NCI-H2196 treated with DMSO at 0.1 percent for 48 hours (cell line): ENCODE data around the gene GNB1.
A peak's percentile ranks its signal among the peaks of the same experiment; 100 is the strongest.

Experiments used
- DNase-seq: peaks from one replicate; lab custom pipeline; 2025; ENCODE audit not compliant: unreplicated experiment; lab: John Stamatoyannopoulos, UW

The GNB1 gene

GRCh38 chr1:1910651-1911331 is 19.9 kb upstream of the GNB1 start:
- DNase-seq = no peak

- DNase-seq = no peak
Measured at GRCh38 chr1:1910033-1910465, 19.2 kb upstream of the GNB1 start.

GRCh38 chr1:1908506-1908791 is 17.6 kb upstream of the GNB1 start:
- no peak for DNase-seq

GRCh38 chr1:1907098-1907736 is 16.3 kb upstream of the GNB1 start:
- DNase-seq = no peak

- peak; percentile 67 for DNase-seq
Measured at GRCh38 chr1:1906185-1907097, 15.6 kb upstream of the GNB1 start.

- no peak for DNase-seq
Measured at GRCh38 chr1:1903224-1903623, 12.3 kb upstream of the GNB1 start.

GRCh38 chr1:1901641-1902294 is 10.9 kb upstream of the GNB1 start:
- DNase-seq = no peak

- DNase-seq = no peak
Measured at GRCh38 chr1:1900883-1901640, 10.2 kb upstream of the GNB1 start.

- no peak for DNase-seq
Measured at GRCh38 chr1:1899967-1900327, 9.1 kb upstream of the GNB1 start.

GRCh38 chr1:1899266-1899966 is 8.5 kb upstream of the GNB1 start:
- no peak for DNase-seq

GRCh38 chr1:1898246-1898933 is 7.5 kb upstream of the GNB1 start:
- DNase-seq = no peak

GRCh38 chr1:1895456-1896336 is 4.8 kb upstream of the GNB1 start:
- DNase-seq = no peak

- no peak for DNase-seq
Measured at GRCh38 chr1:1895060-1895418, 4.2 kb upstream of the GNB1 start.

GRCh38 chr1:1894354-1895059 is 3.6 kb upstream of the GNB1 start:
- DNase-seq = no peak

GRCh38 chr1:1893997-1894353 is 3.1 kb upstream of the GNB1 start:
- no peak for DNase-seq

GRCh38 chr1:1893291-1893985 is 2.6 kb upstream of the GNB1 start:
- no peak for DNase-seq

GRCh38 chr1:1892763-1893120 is 1.9 kb upstream of the GNB1 start:
- no peak for DNase-seq
